ENCODE data around the gene DEGS2.

Gene DEGS2

DNA sequence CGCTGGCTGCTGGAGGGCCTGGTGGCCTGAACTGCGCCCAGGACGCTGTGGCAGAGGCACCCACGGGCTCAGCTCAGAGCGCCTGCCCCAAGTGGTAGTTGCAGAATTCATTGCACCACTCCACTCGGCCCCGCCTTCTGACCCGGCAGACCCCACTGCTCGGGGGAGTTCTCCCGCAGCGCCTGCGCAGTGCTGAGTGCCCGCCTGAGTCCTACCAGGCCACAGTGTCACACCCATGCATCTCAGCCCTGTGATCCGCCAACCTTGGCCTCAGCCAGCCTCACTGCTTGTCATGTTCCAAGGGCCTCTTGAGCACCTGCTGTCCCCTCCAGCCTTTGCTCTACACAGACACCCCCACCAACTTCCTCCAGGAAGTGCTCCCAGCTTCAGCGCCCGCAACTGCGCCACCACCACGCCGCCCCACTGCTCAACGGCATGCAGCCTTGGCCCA, 12.2 kb downstream of the DEGS2 start:
- DNase-seq = peak; percentile 75

DNA sequence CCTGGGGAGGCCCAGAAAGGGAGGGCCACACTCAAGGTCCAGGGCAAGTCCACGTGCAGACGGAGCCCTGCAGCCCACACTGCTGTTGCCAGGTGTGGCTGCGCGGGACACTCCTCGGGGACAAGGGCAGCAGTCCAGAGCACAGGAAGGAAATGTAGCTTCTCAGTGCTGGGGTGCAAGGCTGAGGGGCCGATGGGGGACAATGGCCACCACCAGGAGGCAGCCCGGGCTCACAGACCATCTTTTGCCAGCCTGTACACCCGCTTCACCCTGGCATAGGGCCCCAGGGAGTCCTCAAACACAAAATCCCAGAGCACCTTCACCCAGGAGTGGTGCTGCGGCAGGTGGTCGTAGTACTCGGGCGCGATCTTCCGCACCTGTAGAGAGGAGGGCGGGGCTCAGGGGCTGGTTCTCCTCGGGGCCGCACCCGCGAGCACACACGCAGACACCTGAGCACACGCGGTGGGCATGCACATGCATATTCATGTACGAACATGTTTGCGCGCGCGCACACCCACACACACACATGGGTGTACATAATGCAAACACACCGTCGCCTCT, 12.8 kb downstream of the DEGS2 start:
- DNase-seq = peak; percentile 36

DNA sequence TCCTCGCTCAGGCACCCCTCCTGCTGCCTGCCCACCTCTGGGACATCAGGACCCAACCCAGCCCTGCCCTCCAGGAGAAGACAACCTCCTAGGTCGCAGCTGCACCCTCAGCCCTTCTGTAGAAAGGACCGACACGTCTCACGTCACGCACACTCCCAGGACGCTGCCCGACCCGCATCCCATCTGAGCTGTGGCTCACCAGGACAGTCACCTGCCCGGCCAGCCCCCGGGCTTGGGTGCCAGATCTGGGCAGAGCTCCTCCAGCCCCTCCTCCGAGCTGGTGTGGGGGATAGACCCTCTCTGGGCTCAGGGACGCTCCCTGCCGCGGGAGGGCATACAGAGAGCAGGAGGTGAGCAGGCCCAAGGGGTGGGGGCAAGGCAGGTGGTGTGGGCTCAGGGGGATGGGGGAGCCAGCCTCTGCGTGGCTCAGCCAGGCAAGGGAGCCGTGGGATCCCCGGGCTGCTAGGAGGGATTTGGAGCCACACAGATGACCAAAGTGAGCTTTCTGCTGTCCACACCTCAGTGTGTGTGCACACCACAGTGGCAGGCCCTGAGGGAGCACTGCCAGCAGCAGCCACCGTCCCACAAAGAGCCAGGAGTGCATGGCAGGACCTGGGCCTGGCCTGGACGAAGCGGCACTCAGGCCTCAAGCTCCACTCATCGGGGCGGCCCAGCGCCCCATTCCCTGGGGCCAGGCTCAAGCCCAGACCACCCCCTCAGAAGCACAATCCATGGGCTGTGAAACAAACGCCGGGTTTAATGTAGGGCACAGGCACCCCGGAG, 13.6 kb downstream of the DEGS2 start:
- no peak for DNase-seq

DNA sequence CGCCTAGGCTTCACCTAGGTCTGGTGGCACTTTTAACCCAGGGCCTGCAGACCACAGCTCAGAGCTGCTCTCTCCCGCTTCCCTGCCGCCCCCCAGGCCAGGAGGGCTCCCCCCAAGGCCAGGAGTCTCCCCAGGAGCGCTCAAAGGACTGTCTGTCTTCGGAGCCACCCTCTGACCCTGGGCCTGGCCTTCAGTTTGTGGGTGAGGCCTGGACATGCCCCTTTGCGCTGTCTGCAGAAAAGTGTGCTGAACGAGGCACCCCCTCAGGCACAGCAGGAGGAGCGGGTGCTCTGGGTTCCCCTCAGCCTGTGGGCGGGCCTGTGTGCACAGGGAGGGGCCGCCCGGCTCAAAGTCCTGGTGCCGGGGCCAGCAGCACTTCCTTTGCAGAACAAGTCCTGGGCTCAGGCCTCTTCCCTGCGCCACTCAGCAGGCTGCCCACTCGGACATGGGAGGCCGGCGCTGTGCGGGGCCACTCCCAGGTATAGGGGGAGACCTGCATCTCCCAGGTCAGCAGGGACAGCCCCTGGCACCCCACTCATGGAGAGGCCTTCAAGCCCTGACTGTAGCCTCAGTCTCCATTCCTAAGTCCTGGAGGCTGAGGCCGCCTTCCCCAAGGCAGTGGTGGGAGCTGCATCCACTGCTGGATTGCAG, 14.3 kb downstream of the DEGS2 start:
- DNase-seq = no peak

DNA sequence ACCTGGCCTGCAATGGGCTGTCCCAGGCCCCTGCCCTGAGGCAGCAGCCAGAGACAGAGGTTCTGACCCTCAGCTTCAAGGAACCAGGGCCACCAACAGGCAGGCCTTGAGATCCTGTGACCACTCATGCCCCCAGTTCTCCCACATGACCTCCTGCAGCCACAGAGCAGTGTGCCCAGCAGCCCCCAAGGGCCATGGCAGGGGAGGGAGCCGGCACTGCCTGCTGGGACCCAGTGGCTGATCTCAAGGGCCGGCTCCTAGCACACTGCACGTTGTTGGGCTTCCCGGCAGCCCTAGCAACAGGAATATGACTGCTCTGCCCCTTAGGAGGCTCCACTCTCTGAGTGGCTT, 14.8 kb downstream of the DEGS2 start:
- DNase-seq = no peak

DNA sequence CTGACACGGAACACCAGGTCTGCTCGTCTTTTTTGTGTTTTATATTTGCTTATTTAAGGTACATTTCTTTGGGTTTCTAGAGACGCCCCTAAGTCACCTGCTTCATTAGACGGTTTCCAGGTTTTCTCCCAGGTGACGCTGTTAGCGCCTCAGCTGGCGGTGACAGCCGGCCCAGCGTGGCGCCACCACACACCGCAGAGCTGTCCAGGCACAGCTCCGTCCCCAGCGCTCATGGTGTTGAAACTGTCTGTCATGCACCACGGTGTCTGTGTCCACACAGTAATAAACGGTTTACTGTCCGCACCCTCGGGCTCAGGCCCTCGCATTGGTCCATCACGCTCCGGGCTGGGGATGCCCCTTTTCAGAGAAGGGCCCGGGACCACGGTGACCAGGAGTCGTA, 15.5 kb downstream of the DEGS2 start:
- no peak for DNase-seq

DNA sequence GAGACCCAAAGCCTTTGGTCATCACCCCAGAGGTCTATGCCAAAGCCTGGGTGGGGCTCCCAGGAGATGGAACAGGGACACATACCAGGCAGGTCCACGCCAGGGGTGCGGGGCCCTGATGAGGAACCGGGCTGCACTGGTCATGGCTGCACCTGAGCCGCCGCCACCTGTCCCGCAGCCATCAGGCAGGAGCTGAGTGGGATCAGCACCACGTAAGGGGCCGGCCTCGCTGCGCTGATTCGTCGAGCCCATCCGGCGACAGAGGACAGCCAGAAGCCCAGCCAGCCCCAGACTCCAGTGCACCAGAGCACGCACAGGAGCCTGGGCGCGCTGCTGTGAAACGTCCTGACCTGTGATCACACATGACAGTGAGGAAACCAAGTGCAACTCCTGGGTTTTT, 15.9 kb downstream of the DEGS2 start:
- DNase-seq = no peak

DNA sequence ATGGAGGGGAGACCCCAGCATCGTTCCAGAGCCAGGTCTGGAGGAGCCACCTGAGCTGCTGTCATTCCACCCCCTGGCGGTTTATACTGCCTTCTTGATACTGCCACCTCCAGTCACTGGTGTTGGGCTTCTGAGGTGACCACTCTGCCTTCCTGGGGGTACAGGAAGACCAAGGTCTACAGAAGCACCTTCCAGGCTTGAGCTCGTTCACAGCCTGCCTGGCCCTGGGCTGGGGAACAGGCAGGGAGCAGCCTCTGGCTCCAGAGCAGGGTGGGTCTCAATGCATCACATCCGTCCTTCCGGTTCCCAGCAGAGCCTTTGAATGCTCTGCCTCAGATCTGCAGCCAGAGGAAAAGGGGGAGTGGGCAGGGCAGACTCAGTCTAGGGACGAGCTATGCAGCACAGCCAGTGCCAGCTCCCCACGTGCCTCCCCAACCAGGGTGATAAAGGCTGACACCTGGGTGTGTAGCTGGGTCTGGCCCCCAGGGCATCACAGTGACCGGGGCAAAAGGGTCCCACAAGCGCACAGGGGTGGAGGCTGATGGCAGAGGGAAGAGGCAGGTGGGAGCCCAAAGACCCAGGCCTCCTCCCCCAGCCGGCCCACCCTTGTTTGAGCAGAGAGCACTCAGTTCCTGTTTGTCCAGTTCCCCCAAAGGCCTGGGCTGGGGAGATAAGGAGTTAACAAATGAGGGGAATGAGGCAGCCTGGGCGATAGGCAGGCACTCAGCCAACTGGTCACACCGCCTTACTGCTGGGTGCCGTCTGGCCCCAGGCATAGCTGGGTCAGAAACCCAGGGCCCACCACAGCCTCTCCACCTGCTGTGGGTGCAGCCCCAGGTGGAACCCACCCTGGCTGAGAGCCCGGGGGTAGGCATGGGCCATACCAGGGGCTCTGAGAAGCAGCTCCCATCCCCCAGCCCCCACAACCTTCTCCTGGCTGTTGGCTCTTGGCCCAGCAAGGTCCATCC, 17.1 kb downstream of the DEGS2 start:
- DNase-seq = no peak

DNA sequence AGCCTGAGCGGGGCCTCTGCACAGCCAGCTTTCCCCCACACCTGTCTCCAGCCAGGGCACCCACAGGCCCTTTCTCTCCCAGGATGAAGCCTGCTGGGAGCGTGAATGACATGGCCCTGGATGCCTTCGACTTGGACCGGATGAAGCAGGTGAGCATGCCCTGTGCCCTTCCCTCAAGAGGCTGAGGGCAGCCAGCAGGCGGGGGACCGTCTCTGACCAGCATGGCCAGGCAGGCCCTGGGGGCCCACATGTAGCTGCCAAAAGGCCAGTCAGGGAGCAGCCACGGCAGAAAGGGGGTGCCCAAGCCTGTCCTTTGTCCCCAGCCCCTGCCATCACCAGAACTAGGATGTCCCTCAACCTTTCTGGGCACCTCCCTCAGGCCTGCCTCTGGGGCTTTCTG, 18.3 kb downstream of the DEGS2 start:
- DNase-seq = no peak

DNA sequence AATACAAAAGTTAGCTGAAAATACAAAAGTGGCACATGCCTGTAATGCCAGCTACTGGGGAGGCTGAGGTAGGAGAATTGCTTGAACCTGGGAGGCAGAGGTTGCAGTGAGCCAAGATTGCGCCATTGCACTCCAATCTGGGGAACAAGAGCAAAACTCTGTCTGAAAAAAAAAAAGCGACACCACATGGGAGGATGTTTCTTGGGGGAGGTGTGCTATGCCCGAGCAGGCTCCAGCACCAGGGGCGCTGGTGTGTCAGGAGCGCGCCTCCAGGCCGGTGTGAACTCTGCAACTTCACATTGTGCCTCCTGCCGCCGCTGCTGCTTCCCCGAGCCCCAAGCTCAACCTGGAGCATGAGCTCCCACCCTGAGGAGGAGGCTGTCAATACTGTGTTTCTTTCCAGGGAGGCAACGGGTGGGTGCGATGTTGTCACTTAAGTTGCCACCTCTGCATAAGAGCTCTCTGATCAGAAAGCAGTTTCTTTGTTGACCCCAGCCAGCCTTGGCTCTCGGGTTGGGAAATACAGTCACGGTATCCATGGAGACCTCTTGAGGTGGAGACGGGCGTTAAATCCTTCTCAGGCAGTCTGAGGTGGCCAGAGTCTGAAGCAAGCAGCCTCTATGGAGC, 18.9 kb downstream of the DEGS2 start:
- DNase-seq = no peak

DNA sequence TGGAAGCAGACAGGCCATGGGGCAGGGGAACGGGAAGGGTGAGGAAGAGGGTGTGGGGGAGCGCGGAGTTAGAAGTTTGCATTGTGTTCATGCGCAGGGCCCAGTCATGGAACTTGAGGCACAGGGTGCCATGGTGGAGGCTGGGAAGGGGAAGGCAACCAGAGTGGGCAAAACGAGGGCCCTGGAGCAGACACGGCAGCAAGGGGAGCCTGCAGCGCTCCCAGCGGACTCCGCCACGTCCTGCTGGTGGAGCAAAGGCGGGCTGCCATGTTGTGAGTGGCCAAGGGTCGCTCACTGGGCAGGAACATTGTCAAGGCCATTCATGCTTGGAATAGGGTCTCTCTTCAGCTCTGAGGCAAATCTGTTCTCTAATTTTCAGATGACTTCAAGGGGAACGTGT, 20.5 kb downstream of the DEGS2 start:
- no peak for DNase-seq

DNA sequence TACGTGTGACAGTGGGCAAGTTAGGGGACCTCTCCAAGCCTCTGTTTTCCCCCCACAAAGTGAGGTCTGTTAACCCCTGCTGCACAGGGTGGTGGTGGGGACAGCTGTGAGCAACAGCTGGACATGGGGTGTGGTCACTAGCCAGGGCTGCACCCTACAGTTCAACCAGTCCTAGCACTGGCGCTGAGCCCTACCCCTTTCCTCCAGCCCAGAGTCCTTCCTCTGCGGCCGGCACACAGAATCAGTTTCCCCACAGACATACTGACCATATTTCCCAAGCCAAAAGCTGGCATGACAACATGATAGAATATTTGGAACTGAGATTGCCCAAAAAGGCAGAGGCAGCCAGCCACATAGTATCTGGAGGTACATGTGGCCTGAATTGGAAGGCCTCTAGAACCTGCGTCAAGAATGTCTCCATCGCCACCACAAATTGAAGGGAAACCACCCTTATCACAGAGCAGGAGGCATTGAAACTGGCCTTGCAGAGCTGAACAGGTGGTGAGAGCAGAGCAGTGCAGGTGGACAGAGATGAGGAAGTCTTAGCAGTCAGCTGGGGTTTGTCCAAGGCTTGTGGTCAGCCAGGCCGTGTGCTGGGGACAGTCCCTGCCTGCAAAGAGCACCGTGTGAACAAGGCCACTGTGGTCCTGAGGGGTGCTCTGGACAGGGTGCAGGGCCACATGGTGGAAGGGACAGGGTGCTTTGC, 21.2 kb downstream of the DEGS2 start:
- no peak for DNase-seq

DNA sequence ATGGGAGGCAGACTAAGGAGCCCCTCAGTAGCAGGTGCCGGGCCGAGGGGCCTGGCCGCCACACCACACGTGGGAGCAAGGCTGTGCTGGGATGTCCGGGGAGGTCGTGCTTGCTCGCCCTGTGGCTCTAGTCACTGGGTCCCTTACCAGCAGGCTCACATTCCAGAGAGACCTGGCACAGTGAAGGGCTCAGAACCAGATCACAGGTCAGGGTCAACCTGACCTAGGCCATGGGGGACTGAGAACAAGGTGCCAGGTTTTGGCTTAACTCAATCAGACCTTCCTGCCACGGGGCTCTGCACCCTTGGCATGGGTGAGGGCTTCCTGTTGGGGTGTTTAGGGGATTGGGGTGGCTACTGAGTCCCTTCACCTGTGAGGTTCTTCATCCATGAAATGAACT, 22.3 kb downstream of the DEGS2 start:
- no peak for DNase-seq

DNA sequence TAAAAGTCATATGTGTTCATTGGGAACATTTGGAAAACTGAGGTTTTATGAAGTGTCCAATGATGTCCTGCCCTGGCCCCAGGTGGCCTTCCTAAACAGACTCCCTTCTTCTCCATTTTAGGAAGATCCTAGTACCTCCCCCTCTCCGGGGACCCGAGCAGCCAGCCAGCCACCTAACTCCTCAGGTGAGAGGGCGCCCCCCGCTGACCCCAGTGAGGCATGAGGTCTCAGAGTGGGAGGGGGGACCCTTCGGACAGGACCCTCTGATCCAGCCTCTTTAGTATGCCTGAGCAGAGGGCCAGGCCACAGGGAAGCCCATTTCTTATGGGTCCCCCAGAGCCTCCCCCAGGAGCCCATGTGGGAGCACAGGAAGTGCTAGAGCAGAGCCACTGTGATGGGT, 23.7 kb downstream of the DEGS2 start:
- no peak for DNase-seq

DNA sequence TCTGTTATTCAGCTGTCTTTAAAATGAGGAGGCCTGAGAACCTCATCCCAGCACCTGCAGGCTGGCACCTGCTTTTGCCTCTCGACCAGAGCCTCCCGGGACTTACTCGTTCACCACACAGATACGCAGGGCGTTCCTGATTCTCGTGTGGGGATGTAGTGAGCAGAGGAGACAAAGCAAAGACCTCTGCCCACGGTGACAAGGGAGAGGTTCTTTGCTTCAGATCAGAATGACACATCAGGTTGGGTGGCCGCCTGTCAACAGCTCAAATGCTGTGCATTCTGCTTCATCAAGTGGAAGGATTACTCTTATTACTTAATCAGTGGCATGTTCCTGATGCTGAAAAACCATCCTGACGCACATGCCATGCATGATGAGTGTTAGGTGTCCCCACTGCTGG, 24.4 kb downstream of the DEGS2 start:
- DNase-seq = no peak

DNA sequence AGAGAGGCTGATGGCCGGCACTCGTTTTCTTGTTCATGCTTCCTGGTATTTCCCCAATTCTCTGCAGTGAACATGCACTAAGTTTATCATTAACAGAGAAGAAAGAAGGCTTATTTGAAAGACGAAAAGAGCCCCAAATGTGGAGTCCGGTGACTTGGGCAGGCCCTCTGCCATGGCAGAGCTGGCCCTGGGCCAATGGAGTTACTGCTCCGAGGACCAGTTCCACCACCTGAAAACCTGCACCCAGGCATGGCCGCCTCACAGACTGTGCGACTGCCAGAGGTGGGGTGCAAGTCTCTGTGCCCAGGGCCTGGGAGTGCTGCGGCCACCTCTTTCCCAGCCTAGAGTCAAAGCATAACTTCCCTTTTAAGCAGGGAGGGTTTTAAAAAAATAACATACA, 24.9 kb downstream of the DEGS2 start:
- DNase-seq = no peak

DNA sequence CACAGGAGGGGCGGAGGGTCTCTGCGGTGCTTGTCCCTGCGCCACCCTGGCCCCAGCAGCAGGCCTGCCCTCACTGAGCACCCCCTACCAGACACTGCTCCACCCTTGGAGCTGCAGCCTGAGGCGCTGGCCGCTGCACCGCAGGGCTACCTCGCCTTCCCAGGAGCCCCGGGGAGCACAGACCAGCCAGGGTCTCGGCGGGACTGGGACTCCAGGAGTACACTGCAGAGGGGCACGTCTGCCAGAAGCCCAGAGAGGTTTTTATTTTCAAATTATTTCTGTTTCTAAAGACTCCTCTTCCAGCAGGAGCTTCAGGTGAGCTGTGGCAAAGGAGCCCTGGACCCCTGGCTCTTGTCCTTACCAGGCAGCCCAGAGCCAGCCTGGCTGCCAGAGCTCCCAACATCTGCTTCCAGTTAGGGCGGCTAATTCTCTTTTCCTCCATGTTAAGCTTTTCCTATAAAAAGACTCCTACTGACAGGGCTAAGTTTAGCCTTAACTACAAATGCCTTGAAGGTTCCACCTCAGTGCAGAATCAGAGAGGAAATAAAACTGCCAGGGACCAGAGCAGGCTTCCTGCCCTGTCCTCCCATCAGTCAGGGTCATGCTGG, 26.4 kb downstream of the DEGS2 start:
- no peak for DNase-seq

DNA sequence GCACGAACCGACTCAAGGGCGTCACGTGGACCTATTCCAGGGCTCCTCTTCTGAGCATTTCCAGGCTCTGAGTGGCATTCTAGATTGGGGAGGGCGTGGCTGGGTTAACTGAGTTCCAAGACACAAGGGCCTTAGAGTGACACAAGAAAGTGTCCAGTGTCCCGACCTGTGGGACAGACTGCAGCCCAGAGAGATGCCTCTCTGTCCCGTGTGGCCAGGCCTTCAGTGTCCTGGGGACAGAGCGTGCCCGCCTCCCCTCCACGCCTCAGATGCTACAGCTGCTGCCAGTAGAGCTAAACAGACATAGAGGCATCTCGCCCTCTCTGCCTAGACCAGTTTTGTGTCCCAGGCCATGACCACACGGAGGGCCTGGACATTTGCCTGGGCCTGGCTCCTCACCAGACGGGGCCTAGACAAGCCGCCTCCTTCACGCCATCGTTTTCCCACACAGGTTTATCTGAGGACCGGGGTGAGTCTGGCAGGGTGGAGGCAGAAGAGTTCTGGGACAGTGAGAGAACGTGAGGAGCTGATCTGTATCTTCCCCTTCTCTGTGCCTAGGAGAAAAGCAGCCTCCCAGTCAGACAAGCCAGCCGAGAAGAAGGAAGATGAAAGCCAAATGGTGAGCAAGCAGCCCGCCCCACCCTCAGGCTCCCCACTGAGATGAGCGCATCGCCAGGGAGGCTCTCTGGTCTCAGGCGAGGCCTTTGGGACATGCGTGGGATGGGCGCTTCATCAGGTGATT, 27.1 kb downstream of the DEGS2 start:
- DNase-seq = no peak

DNA sequence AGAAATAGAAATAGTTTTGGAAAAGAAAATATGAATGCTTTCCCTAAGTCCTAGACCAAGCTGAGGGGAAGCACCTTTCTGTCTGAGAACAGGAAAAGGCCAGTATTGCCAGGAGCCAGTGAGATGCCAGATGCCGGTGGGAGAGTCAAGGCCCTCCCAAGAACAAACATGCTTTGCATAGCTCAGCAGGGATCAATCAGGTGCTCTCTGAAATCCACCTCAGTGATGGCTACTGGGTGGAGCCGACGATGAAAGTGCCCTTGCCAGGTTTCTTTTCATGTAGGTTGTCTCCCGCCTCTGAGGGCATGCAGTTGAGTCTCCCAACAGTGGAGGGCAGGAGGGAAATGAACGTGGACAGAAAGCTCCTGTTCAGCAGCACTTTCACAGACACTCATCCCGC, 28.3 kb downstream of the DEGS2 start:
- no peak for DNase-seq

DNA sequence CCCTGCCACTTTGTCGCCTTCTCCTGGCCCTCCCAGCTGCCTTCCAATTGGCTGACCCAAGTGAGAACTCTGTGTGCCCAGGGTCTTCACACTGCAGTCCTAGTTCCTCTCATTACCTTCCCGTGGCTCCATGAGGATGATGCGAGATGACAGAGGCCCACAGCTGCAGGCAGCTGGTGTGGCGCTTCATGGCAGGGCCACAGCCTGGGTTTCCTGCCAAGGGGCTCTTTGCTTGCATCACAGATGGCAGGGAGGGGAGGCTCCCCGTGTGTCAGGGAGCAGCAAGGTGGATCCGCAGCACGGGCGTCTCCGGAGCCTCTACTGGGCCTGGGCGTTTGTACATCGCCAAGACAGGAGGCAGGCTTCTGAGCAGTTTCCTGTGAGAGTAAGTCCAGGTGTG, 28.9 kb downstream of the DEGS2 start:
- DNase-seq = no peak

DNA sequence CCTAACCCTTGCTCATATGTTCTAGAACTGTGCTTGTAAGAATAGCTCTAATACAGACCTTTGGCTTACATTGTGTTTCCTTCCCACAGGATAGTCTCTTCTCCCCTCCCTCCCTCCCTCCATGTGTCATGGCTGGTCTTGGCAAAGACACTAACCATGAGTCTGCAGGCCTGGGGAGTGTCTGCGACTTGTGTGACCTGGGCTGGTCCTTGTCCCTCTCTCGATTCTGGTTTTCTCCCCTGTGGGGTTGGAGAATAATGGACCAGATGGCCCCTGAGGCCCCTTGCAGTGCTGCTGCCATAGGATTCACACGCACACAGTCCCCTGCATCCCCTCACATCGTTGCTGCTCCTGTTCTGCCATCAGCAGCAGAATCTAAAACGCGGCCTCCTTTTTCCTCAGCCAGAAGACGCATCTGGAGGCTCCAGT, 30.3 kb downstream of the DEGS2 start:
- no peak for DNase-seq

Data from CD4-positive, alpha-beta T cell treated with Interleukin-21 for 1 hour (primary cell).